Umbilical cord (tissue), 2 donors: ENCODE results near the gene SEC31B. TPM values are rescaled to one million over a fixed set of nuclear protein-coding genes. Genes with fewer than 3 reads are reported as not detected.

Experiments
- DNase-seq: peaks from one replicate; pipeline ENCODE4 v3.0.0-alpha.2; 2015; ENCODE audit warnings: low spot score
- total RNA-seq: library from RNA; depleted of rRNA; stranded (reverse); fragments of >200 nt; gene quantifications from one replicate; pipeline ENCODE4 v1.2.3, GENCODE V29; 2014; ENCODE audit warnings: low replicate concordance; ENCODE audit not compliant: insufficient read depth

The SEC31B gene
- total RNA-seq, 1 donor from 2014 or later: 4.6 TPM

GRCh38 chr10:100442548-100442947, 77.1 kb downstream of the SEC31B start:
- no peak for DNase-seq

DNA sequence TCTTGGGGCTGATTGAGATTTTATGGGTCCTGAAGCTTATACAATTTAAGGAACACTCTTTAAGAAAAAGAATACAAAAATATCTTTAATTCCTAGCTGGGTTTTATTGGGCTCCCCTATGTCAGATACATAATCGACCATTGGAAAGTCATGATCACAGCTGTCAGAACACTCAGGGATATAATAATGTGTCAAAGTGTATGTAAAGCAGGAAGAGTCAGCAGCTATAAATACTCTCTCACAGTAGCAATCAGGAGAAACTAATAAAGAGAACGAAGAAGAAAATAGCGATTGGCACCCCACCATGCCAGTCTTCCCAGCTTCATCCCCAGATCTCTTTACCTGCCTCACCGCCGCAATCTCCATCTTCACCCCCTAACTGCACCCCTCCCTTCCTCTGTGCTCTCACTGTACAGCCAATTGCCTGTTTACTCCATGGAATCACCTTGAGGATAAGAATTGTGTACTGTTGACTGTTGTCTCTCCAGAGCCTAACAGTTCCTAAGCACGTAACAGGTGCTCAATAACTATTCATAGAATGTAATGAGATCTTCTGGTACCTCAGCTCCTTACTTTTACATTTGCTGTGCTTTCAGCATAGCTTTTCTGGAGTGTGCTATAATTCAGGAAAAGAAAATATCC, 80.9 kb downstream of the SEC31B start:
- DNase-seq: no peak

Other genes with a start within 250 kb of the SEC31B start
- 27.0 TPM for gene BLOC1S2, start 233.2 kb downstream of the SEC31B start, total RNA-seq
- gene PKD2L1, start 189.6 kb downstream of the SEC31B start, total RNA-seq: not detected
- 52.0 TPM for gene SCD, start 172.6 kb downstream of the SEC31B start, total RNA-seq
- gene WNT8B, start 56.9 kb downstream of the SEC31B start, total RNA-seq: 0.72 TPM
- 74.9 TPM for gene NDUFB8, start 10.0 kb upstream of the SEC31B start, total RNA-seq
- 13.2 TPM for gene HIF1AN, start 16.1 kb upstream of the SEC31B start, total RNA-seq
- gene PAX2, start 225.7 kb upstream of the SEC31B start, total RNA-seq: 3.1 TPM